SK-N-SH treated with all-trans-retinoic acid at 6 μM for 48 hours (cell line): Measurements from ENCODE around the gene SLC17A9.

Experiments used
- ATAC-seq: fragments of 200-7000 bp; cut with Tn5 transposase; 3 replicates; pipeline ENCODE4 v1.9.1; 2020; ENCODE audit warnings: mild to moderate bottlenecking, moderate library complexity
- ARNTL ChIP-seq: fragments of 450-650 bp; formaldehyde crosslinking; IDR thresholded peaks from 2 replicates; pipeline ENCODE4 v1.5.0; 2020; ENCODE audit warnings: low read depth, mild to moderate bottlenecking, moderate library complexity, borderline replicate concordance
- BACH2 ChIP-seq: fragments of 250-450 bp; sonication (Bioruptor Pico); IDR thresholded peaks from 2 replicates; pipeline ENCODE4 v1.9.0; 2021; ENCODE audit warnings: mild to moderate bottlenecking, borderline replicate concordance
- CSDC2 ChIP-seq: fragments of 250-450 bp; sonication (Bioruptor Pico); IDR thresholded peaks from 2 replicates; pipeline ENCODE4 v1.5.0; 2020; ENCODE audit warnings: mild to moderate bottlenecking, moderate library complexity
- ESRRG ChIP-seq: fragments of 250-450 bp; sonication (Bioruptor Pico); IDR thresholded peaks from 2 replicates; pipeline ENCODE4 v1.6.1; 2021; ENCODE audit warnings: mild to moderate bottlenecking
- GLIS3 ChIP-seq: fragments of 250-450 bp; sonication (Bioruptor Pico); IDR thresholded peaks from 2 replicates; pipeline ENCODE4 v1.5.0; 2020; ENCODE audit warnings: mild to moderate bottlenecking, moderate library complexity
- ISL1 ChIP-seq: fragments of 250-450 bp; sonication (Bioruptor Pico); IDR thresholded peaks from 2 replicates; pipeline ENCODE4 v2.1.2; 2022; ENCODE audit warnings: mild to moderate bottlenecking, moderate library complexity
- OSR1 ChIP-seq: fragments of 250-450 bp; sonication (Bioruptor Pico); IDR thresholded peaks from 2 replicates; pipeline ENCODE4 v1.8.0; 2022; ENCODE audit warnings: moderate library complexity, mild to moderate bottlenecking, inconsistent platforms
- PPARA ChIP-seq: fragments of 250-450 bp; sonication (Bioruptor Pico); IDR thresholded peaks from 2 replicates; pipeline ENCODE4 v1.5.0; 2020; ENCODE audit warnings: mild to moderate bottlenecking, borderline replicate concordance
- SNAI2 ChIP-seq: fragments of 250-450 bp; sonication (Bioruptor Pico); IDR thresholded peaks from 2 replicates; pipeline ENCODE4 v1.5.0; 2020; ENCODE audit warnings: mild to moderate bottlenecking, moderate library complexity
- TCF4 ChIP-seq: fragments of 250-450 bp; sonication (Bioruptor Pico); IDR thresholded peaks from 2 replicates; pipeline ENCODE4 v1.8.0; 2021; ENCODE audit warnings: mild to moderate bottlenecking, moderate library complexity, borderline replicate concordance
- TOX ChIP-seq: fragments of 250-450 bp; sonication (Bioruptor Pico); IDR thresholded peaks from 2 replicates; pipeline ENCODE4 v1.8.0; 2021; ENCODE audit warnings: mild to moderate bottlenecking, moderate library complexity, borderline replicate concordance
- ZC3H10 ChIP-seq: fragments of 250-450 bp; sonication (Bioruptor Pico); IDR thresholded peaks from 2 replicates; pipeline ENCODE4 v1.5.1; 2021; ENCODE audit warnings: mild to moderate bottlenecking, moderate library complexity
- ZFP3 ChIP-seq: fragments of 250-450 bp; sonication (Bioruptor Pico); IDR thresholded peaks from 2 replicates; pipeline ENCODE4 v1.5.0; 2020; ENCODE audit warnings: mild to moderate bottlenecking, moderate library complexity
- ZNF70 ChIP-seq: fragments of 450-650 bp; formaldehyde crosslinking; IDR thresholded peaks from 2 replicates; pipeline ENCODE4 v1.5.0; 2020; ENCODE audit warnings: mild to moderate bottlenecking, moderate library complexity
- ZNF8 ChIP-seq: fragments of 450-650 bp; formaldehyde crosslinking; IDR thresholded peaks from 2 replicates; pipeline ENCODE4 v1.5.0; 2020; ENCODE audit warnings: mild to moderate bottlenecking, moderate library complexity
- TF ChIP-seq, protein P1 (sequence below): fragments of 250-450 bp; sonication (Bioruptor Pico); IDR thresholded peaks from 2 replicates; pipeline ENCODE4 v1.5.1; 2020; ENCODE audit warnings: low read depth, mild to moderate bottlenecking, moderate library complexity
- TF ChIP-seq, protein P2 (sequence below): fragments of 250-450 bp; sonication (Bioruptor Pico); IDR thresholded peaks from 2 replicates; pipeline ENCODE4 v1.8.0; 2020; ENCODE audit warnings: mild to moderate bottlenecking, moderate library complexity, borderline replicate concordance
- TF ChIP-seq, protein P3 (sequence below): fragments of 250-450 bp; sonication (Bioruptor Pico); IDR thresholded peaks from 2 replicates; pipeline ENCODE4 v1.5.1; 2021; ENCODE audit warnings: mild to moderate bottlenecking, moderate library complexity
- TF ChIP-seq, protein P4 (sequence below): fragments of 250-450 bp; sonication (Bioruptor Pico); IDR thresholded peaks from 2 replicates; pipeline ENCODE4 v1.5.0; 2020; ENCODE audit warnings: mild to moderate bottlenecking, moderate library complexity
- TF ChIP-seq, protein P5 (sequence below): fragments of 250-450 bp; sonication (Bioruptor Pico); IDR thresholded peaks from 2 replicates; pipeline ENCODE4 v1.8.0; 2021; ENCODE audit warnings: low read depth, mild to moderate bottlenecking, moderate library complexity, borderline replicate concordance

The SLC17A9 gene

DNA sequence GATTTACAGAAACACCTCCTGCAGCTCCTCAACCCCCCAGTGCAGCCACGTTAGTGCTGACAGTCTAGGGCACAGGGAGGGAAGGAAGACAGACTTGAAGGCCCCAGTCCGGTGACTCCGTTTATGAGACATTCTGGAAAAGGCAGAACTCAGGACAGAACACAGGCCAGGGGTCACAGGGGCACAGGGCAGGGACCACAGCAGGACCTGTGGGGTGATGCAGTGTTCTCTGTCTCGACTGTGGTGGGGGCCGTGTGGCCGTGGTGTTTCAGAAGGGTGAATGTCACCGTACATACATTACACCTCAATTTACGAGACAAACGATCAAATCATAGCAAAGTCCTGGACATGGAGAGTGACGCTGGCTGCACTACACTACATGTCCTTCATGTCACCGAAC is 43.0 kb downstream of the SLC17A9 start:
- ATAC-seq, result no peak
- TF ChIP-seq, protein P1, sequence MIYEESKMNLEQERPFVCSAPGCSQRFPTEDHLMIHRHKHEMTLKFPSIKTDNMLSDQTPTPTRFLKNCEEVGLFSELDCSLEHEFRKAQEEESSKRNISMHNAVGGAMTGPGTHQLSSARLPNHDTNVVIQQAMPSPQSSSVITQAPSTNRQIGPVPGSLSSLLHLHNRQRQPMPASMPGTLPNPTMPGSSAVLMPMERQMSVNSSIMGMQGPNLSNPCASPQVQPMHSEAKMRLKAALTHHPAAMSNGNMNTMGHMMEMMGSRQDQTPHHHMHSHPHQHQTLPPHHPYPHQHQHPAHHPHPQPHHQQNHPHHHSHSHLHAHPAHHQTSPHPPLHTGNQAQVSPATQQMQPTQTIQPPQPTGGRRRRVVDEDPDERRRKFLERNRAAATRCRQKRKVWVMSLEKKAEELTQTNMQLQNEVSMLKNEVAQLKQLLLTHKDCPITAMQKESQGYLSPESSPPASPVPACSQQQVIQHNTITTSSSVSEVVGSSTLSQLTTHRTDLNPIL (CRISPR knock-in tag), result no peak
- TF ChIP-seq, protein P2, sequence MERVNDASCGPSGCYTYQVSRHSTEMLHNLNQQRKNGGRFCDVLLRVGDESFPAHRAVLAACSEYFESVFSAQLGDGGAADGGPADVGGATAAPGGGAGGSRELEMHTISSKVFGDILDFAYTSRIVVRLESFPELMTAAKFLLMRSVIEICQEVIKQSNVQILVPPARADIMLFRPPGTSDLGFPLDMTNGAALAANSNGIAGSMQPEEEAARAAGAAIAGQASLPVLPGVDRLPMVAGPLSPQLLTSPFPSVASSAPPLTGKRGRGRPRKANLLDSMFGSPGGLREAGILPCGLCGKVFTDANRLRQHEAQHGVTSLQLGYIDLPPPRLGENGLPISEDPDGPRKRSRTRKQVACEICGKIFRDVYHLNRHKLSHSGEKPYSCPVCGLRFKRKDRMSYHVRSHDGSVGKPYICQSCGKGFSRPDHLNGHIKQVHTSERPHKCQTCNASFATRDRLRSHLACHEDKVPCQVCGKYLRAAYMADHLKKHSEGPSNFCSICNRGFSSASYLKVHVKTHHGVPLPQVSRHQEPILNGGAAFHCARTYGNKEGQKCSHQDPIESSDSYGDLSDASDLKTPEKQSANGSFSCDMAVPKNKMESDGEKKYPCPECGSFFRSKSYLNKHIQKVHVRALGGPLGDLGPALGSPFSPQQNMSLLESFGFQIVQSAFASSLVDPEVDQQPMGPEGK (CRISPR knock-in tag), result no peak
- TF ChIP-seq TOX (no peak), ESRRG (no peak), ARNTL (CRISPR knock-in tag) (no peak), ZFP3 (no peak), PPARA (CRISPR knock-in tag) (no peak), ZC3H10 (CRISPR knock-in tag) (no peak), ZNF70 (CRISPR knock-in tag) (no peak), CSDC2 (no peak), TCF4 (no peak)
- TF ChIP-seq, protein P3, sequence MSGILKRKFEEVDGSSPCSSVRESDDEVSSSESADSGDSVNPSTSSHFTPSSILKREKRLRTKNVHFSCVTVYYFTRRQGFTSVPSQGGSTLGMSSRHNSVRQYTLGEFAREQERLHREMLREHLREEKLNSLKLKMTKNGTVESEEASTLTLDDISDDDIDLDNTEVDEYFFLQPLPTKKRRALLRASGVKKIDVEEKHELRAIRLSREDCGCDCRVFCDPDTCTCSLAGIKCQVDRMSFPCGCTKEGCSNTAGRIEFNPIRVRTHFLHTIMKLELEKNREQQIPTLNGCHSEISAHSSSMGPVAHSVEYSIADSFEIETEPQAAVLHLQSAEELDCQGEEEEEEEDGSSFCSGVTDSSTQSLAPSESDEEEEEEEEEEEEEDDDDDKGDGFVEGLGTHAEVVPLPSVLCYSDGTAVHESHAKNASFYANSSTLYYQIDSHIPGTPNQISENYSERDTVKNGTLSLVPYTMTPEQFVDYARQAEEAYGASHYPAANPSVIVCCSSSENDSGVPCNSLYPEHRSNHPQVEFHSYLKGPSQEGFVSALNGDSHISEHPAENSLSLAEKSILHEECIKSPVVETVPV (CRISPR knock-in tag), result no peak

DNA sequence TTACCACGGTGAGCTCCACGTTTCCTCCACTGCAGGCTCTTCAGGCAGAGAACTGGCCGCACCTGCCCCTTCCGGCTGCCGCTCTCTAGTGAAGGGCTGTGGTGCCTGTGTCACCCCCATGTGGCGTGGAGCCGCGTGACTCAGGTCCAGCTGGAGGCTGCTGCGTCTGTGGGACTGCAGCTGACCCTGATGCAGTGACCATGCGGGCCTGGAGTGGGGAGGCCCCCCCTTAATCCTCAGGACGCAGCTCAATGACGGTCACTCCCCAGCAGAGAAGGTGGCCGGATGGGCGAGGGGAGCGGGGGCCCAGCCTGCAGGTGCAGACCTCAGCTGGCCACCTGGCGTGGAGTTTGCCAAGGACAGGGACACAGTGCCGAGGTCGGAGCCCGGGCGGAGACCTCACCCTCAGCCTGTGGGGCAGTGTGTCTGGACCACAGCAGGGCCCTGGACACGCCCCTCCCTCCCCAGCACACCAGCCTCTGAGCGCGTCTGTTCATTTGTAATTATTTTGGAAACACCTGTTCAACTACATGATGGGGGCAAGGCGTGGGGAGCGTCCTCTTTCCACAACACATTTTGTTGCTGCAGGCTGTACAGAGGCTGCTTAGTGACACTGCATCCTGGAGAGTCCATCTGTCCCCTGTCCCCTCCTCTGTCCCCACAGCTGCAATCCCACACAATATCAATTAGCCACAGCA is 43.5 kb downstream of the SLC17A9 start:
- TF ChIP-seq, protein P4, sequence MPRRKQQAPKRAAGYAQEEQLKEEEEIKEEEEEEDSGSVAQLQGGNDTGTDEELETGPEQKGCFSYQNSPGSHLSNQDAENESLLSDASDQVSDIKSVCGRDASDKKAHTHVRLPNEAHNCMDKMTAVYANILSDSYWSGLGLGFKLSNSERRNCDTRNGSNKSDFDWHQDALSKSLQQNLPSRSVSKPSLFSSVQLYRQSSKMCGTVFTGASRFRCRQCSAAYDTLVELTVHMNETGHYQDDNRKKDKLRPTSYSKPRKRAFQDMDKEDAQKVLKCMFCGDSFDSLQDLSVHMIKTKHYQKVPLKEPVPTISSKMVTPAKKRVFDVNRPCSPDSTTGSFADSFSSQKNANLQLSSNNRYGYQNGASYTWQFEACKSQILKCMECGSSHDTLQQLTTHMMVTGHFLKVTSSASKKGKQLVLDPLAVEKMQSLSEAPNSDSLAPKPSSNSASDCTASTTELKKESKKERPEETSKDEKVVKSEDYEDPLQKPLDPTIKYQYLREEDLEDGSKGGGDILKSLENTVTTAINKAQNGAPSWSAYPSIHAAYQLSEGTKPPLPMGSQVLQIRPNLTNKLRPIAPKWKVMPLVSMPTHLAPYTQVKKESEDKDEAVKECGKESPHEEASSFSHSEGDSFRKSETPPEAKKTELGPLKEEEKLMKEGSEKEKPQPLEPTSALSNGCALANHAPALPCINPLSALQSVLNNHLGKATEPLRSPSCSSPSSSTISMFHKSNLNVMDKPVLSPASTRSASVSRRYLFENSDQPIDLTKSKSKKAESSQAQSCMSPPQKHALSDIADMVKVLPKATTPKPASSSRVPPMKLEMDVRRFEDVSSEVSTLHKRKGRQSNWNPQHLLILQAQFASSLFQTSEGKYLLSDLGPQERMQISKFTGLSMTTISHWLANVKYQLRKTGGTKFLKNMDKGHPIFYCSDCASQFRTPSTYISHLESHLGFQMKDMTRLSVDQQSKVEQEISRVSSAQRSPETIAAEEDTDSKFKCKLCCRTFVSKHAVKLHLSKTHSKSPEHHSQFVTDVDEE (CRISPR knock-in tag), result no peak
- TF ChIP-seq, protein P5, sequence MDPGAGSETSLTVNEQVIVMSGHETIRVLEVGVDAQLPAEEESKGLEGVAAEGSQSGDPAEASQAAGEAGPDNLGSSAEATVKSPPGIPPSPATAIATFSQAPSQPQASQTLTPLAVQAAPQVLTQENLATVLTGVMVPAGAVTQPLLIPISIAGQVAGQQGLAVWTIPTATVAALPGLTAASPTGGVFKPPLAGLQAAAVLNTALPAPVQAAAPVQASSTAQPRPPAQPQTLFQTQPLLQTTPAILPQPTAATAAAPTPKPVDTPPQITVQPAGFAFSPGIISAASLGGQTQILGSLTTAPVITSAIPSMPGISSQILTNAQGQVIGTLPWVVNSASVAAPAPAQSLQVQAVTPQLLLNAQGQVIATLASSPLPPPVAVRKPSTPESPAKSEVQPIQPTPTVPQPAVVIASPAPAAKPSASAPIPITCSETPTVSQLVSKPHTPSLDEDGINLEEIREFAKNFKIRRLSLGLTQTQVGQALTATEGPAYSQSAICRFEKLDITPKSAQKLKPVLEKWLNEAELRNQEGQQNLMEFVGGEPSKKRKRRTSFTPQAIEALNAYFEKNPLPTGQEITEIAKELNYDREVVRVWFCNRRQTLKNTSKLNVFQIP (CRISPR knock-in tag), result no peak
- TF ChIP-seq GLIS3 (CRISPR knock-in tag), result no peak
- no peak for TF ChIP-seq TCF4
- no peak for TF ChIP-seq CSDC2
- no peak for TF ChIP-seq OSR1 (CRISPR knock-in tag)
- TF ChIP-seq ZC3H10 (CRISPR knock-in tag), result no peak
- TF ChIP-seq, protein P2 (CRISPR knock-in tag), result no peak
- TF ChIP-seq ISL1, result no peak
- TF ChIP-seq, protein P1 (CRISPR knock-in tag), result no peak
- TF ChIP-seq ZFP3, result no peak
- TF ChIP-seq BACH2 (CRISPR knock-in tag), result no peak
- TF ChIP-seq PPARA (CRISPR knock-in tag), result no peak
- TF ChIP-seq ARNTL (CRISPR knock-in tag), result no peak
- no peak for TF ChIP-seq SNAI2 (CRISPR knock-in tag)
- TF ChIP-seq ZNF70 (CRISPR knock-in tag), result no peak
- no peak for TF ChIP-seq TOX
- no peak for TF ChIP-seq ZNF8 (CRISPR knock-in tag)
- TF ChIP-seq, protein P3 (CRISPR knock-in tag), result no peak
- TF ChIP-seq, all 23 proteins: peak for 0
- no peak for ATAC-seq
